ENCODE results near the gene CEMIP2.

CEMIP2 gene

GRCh38 chr9:71766663-71767062 lies 1.6 kb downstream of the CEMIP2 start:
- Histone ChIP-seq H3K36me3 (ENCODE audit: control insufficient read depth in 4 of 4, insufficient read depth in 4 of 4, low read length in 3 of 4) (no peaks in the 10 kb centered on the region), H3K27me3 (replicated peaks in 2 of 5; ENCODE audit: control insufficient read depth in 4 of 5, insufficient read depth in 5 of 5, low read length in 4 of 5) (no peaks in the 10 kb centered on the region), H3K9me3 (ENCODE audit: control extremely low read depth in 1 of 5, control insufficient read depth in 4 of 5, insufficient read depth in 2 of 5, low read depth in 1 of 5, low read length in 4 of 5) (no peaks in the 10 kb centered on the region), H3K4me1 (ENCODE audit: control extremely low read depth in 1 of 4, control insufficient read depth in 4 of 4, insufficient read depth in 4 of 4, low read length in 3 of 4) (peaks cover 22 to 69% (median 50%) of the 10 kb centered on the region in 4 experiments), H3K27ac (ENCODE audit: insufficient read depth in 1 of 2, low read depth in 1 of 2, low read length in 2 of 2, poor library complexity in 1 of 2, severe bottlenecking in 2 of 2) (no peak overlapping the region), H3K4me3 (ENCODE audit: control insufficient read depth in 1 of 7, extremely low read depth in 1 of 7, insufficient read depth in 4 of 7, low read depth in 2 of 7, low read length in 6 of 7) (peak overlapping the region in 6 of 7 experiments; percentile 72 to 98 (median 90))
- ChIA-PET CTCF (interaction anchor here (0.7 to 4.1 kb wide), 13 partner anchors 15 to 163 kb away, joined by 3 to 16 read pairs (median 4); no protein-coding TSS in a partner anchor), POLR2A (interaction anchor here (0.6 to 2.3 kb wide), 3 partner anchors 15 to 130 kb away, joined by 3 to 8 read pairs (median 3); no protein-coding TSS in a partner anchor)
- WGBS (ENCODE audit: insufficient coverage), result 38% methylated on average over 4 of the region's 4 CpGs
- no peak for DNase-seq

GRCh38 chr9:71765693-71766092 lies 2.6 kb downstream of the CEMIP2 start:
- POLR2A ChIA-PET, result no interaction called here
- H3K4me1 ChIP-seq (ENCODE audit: control extremely low read depth in 1 of 4, control insufficient read depth in 4 of 4, insufficient read depth in 4 of 4, low read length in 3 of 4), result peaks cover 22 to 69% (median 50%) of the 10 kb centered on the region in 4 experiments
- CTCF ChIA-PET, result interaction anchor here (0.9 to 4.1 kb wide), 6 partner anchors 18 to 160 kb away, joined by 3 to 16 read pairs (median 6); no protein-coding TSS in a partner anchor
- WGBS (ENCODE audit: insufficient coverage), result 38% methylated on average over 1 of the region's 2 CpGs
- H3K36me3 ChIP-seq (ENCODE audit: control insufficient read depth in 4 of 4, insufficient read depth in 4 of 4, low read length in 3 of 4), result no peaks in the 10 kb centered on the region
- no peaks in the 10 kb centered on the region for H3K27me3 ChIP-seq (replicated peaks in 2 of 5; ENCODE audit: control insufficient read depth in 4 of 5, insufficient read depth in 5 of 5, low read length in 4 of 5)
- peak overlapping the region in 1 of 7 experiments; percentile 4 for H3K4me3 ChIP-seq (ENCODE audit: control insufficient read depth in 1 of 7, extremely low read depth in 1 of 7, insufficient read depth in 4 of 7, low read depth in 2 of 7, low read length in 6 of 7)
- DNase-seq, result no peak
- no peaks in the 10 kb centered on the region for H3K9me3 ChIP-seq (ENCODE audit: control extremely low read depth in 1 of 5, control insufficient read depth in 4 of 5, insufficient read depth in 2 of 5, low read depth in 1 of 5, low read length in 4 of 5)
- no peak overlapping the region for H3K27ac ChIP-seq (ENCODE audit: insufficient read depth in 1 of 2, low read depth in 1 of 2, low read length in 2 of 2, poor library complexity in 1 of 2, severe bottlenecking in 2 of 2)

- Histone ChIP-seq H3K4me3 (ENCODE audit: control insufficient read depth in 1 of 7, extremely low read depth in 1 of 7, insufficient read depth in 4 of 7, low read depth in 2 of 7, low read length in 6 of 7) (no peak overlapping the region), H3K9me3 (ENCODE audit: control extremely low read depth in 1 of 5, control insufficient read depth in 4 of 5, insufficient read depth in 2 of 5, low read depth in 1 of 5, low read length in 4 of 5) (no peaks in the 10 kb centered on the region), H3K4me1 (ENCODE audit: control extremely low read depth in 1 of 4, control insufficient read depth in 4 of 4, insufficient read depth in 4 of 4, low read length in 3 of 4) (peaks cover 18 to 66% (median 50%) of the 10 kb centered on the region in 4 experiments), H3K27me3 (replicated peaks in 2 of 5; ENCODE audit: control insufficient read depth in 4 of 5, insufficient read depth in 5 of 5, low read length in 4 of 5) (no peaks in the 10 kb centered on the region), H3K36me3 (ENCODE audit: control insufficient read depth in 4 of 4, insufficient read depth in 4 of 4, low read length in 3 of 4) (no peaks in the 10 kb centered on the region), H3K27ac (ENCODE audit: insufficient read depth in 1 of 2, low read depth in 1 of 2, low read length in 2 of 2, poor library complexity in 1 of 2, severe bottlenecking in 2 of 2) (no peak overlapping the region)
- CTCF ChIA-PET, result interaction anchor here (0.9 kb wide), 3 partner anchors 10 to 40 kb away, joined by 3 to 4 read pairs (median 3); no protein-coding TSS in a partner anchor
- no peak for DNase-seq
- WGBS (ENCODE audit: insufficient coverage), result no CpG with 5 or more reads among the region's 1 CpG
- POLR2A ChIA-PET, result no interaction called here
Observed at GRCh38 chr9:71764891-71765290, 3.4 kb downstream of the CEMIP2 start.

GRCh38 chr9:71764463-71764862 lies 3.9 kb downstream of the CEMIP2 start:
- CTCF ChIA-PET, result interaction anchor here (0.9 kb wide), 3 partner anchors 9 to 39 kb away, joined by 3 to 4 read pairs (median 3); no protein-coding TSS in a partner anchor
- Histone ChIP-seq H3K9me3 (ENCODE audit: control extremely low read depth in 1 of 5, control insufficient read depth in 4 of 5, insufficient read depth in 2 of 5, low read depth in 1 of 5, low read length in 4 of 5) (no peaks in the 10 kb centered on the region), H3K27ac (ENCODE audit: insufficient read depth in 1 of 2, low read depth in 1 of 2, low read length in 2 of 2, poor library complexity in 1 of 2, severe bottlenecking in 2 of 2) (no peak overlapping the region), H3K36me3 (ENCODE audit: control insufficient read depth in 4 of 4, insufficient read depth in 4 of 4, low read length in 3 of 4) (no peaks in the 10 kb centered on the region), H3K4me3 (ENCODE audit: control insufficient read depth in 1 of 7, extremely low read depth in 1 of 7, insufficient read depth in 4 of 7, low read depth in 2 of 7, low read length in 6 of 7) (peak overlapping the region in 1 of 7 experiments; percentile 20), H3K27me3 (replicated peaks in 2 of 5; ENCODE audit: control insufficient read depth in 4 of 5, insufficient read depth in 5 of 5, low read length in 4 of 5) (no peaks in the 10 kb centered on the region), H3K4me1 (ENCODE audit: control extremely low read depth in 1 of 4, control insufficient read depth in 4 of 4, insufficient read depth in 4 of 4, low read length in 3 of 4) (peaks cover 15 to 62% (median 46%) of the 10 kb centered on the region in 4 experiments)
- no CpG with 5 or more reads among the region's 4 CpGs for WGBS (ENCODE audit: insufficient coverage)
- DNase-seq, result no peak
- POLR2A ChIA-PET, result no interaction called here

GRCh38 chr9:71763832-71764231 lies 4.5 kb downstream of the CEMIP2 start:
- no peaks in the 10 kb centered on the region for H3K9me3 ChIP-seq (ENCODE audit: control extremely low read depth in 1 of 5, control insufficient read depth in 4 of 5, insufficient read depth in 2 of 5, low read depth in 1 of 5, low read length in 4 of 5)
- H3K27ac ChIP-seq (ENCODE audit: insufficient read depth in 1 of 2, low read depth in 1 of 2, low read length in 2 of 2, poor library complexity in 1 of 2, severe bottlenecking in 2 of 2), result no peak overlapping the region
- CTCF ChIA-PET, result no interaction called here
- H3K4me3 ChIP-seq (ENCODE audit: control insufficient read depth in 1 of 7, extremely low read depth in 1 of 7, insufficient read depth in 4 of 7, low read depth in 2 of 7, low read length in 6 of 7), result peak overlapping the region in 2 of 7 experiments; percentile 12 to 20
- H3K27me3 ChIP-seq (replicated peaks in 2 of 5; ENCODE audit: control insufficient read depth in 4 of 5, insufficient read depth in 5 of 5, low read length in 4 of 5), result no peaks in the 10 kb centered on the region
- peaks cover 15 to 57% (median 41%) of the 10 kb centered on the region in 4 experiments for H3K4me1 ChIP-seq (ENCODE audit: control extremely low read depth in 1 of 4, control insufficient read depth in 4 of 4, insufficient read depth in 4 of 4, low read length in 3 of 4)
- POLR2A ChIA-PET, result no interaction called here
- DNase-seq, result no peak
- H3K36me3 ChIP-seq (ENCODE audit: control insufficient read depth in 4 of 4, insufficient read depth in 4 of 4, low read length in 3 of 4), result no peaks in the 10 kb centered on the region

GRCh38 chr9:71762900-71763653 lies 5.2 kb downstream of the CEMIP2 start:
- POLR2A ChIA-PET, result interaction anchor here (0.6 kb wide), 1 partner anchor 53 kb away, joined by 3 read pairs; no protein-coding TSS in a partner anchor
- H3K27me3 ChIP-seq (replicated peaks in 2 of 5; ENCODE audit: control insufficient read depth in 4 of 5, insufficient read depth in 5 of 5, low read length in 4 of 5), result no peaks in the 10 kb centered on the region
- H3K4me3 ChIP-seq (ENCODE audit: control insufficient read depth in 1 of 7, extremely low read depth in 1 of 7, insufficient read depth in 4 of 7, low read depth in 2 of 7, low read length in 6 of 7), result no peak overlapping the region
- H3K36me3 ChIP-seq (ENCODE audit: control insufficient read depth in 4 of 4, insufficient read depth in 4 of 4, low read length in 3 of 4), result no peaks in the 10 kb centered on the region
- DNase-seq, result no peak
- H3K27ac ChIP-seq (ENCODE audit: insufficient read depth in 1 of 2, low read depth in 1 of 2, low read length in 2 of 2, poor library complexity in 1 of 2, severe bottlenecking in 2 of 2), result no peak overlapping the region
- no peaks in the 10 kb centered on the region for H3K9me3 ChIP-seq (ENCODE audit: control extremely low read depth in 1 of 5, control insufficient read depth in 4 of 5, insufficient read depth in 2 of 5, low read depth in 1 of 5, low read length in 4 of 5)
- WGBS (ENCODE audit: insufficient coverage), result no CpG with 5 or more reads among the region's 2 CpGs
- CTCF ChIA-PET, result interaction anchor here (0.7 kb wide), 1 partner anchor 14 kb away, joined by 4 read pairs; no protein-coding TSS in a partner anchor
- peaks cover 19 to 60% (median 40%) of the 10 kb centered on the region in 4 experiments for H3K4me1 ChIP-seq (ENCODE audit: control extremely low read depth in 1 of 4, control insufficient read depth in 4 of 4, insufficient read depth in 4 of 4, low read length in 3 of 4)

- WGBS (ENCODE audit: insufficient coverage), result 80% methylated on average over 1 of the region's 5 CpGs
- H3K27ac ChIP-seq (ENCODE audit: insufficient read depth in 1 of 2, low read depth in 1 of 2, low read length in 2 of 2, poor library complexity in 1 of 2, severe bottlenecking in 2 of 2), result no peak overlapping the region
- CTCF ChIA-PET, result interaction anchor here (1.1 kb wide), 1 partner anchor 10 kb away, joined by 3 read pairs; no protein-coding TSS in a partner anchor
- H3K27me3 ChIP-seq (replicated peaks in 2 of 5; ENCODE audit: control insufficient read depth in 4 of 5, insufficient read depth in 5 of 5, low read length in 4 of 5), result no peaks in the 10 kb centered on the region
- no peaks in the 10 kb centered on the region for H3K9me3 ChIP-seq (ENCODE audit: control extremely low read depth in 1 of 5, control insufficient read depth in 4 of 5, insufficient read depth in 2 of 5, low read depth in 1 of 5, low read length in 4 of 5)
- no peak for DNase-seq
- H3K36me3 ChIP-seq (ENCODE audit: control insufficient read depth in 4 of 4, insufficient read depth in 4 of 4, low read length in 3 of 4), result no peaks in the 10 kb centered on the region
- peaks cover 13 to 51% (median 29%) of the 10 kb centered on the region in 4 experiments for H3K4me1 ChIP-seq (ENCODE audit: control extremely low read depth in 1 of 4, control insufficient read depth in 4 of 4, insufficient read depth in 4 of 4, low read length in 3 of 4)
- POLR2A ChIA-PET, result no interaction called here
- H3K4me3 ChIP-seq (ENCODE audit: control insufficient read depth in 1 of 7, extremely low read depth in 1 of 7, insufficient read depth in 4 of 7, low read depth in 2 of 7, low read length in 6 of 7), result no peak overlapping the region
Observed at GRCh38 chr9:71761938-71762353, 6.4 kb downstream of the CEMIP2 start.

All from common myeloid progenitor, CD34-positive (primary cell).